HG02759 (cell line): ENCODE results near the gene ANKRD18A.
"Not testable (repeated sequence)": the region's sequence is repeated elsewhere in the genome, so short reads cannot be mapped to it uniquely, and the experiment has no call there.

ENCODE experiments used
- ATAC-seq: cut with Tn5 transposase; IDR thresholded peaks from one replicate; pipeline ENCODE4 v1.9.1; 2021; ENCODE audit warnings: mild to moderate bottlenecking, moderate library complexity; ENCODE audit not compliant: unreplicated experiment

The ANKRD18A gene

DNA sequence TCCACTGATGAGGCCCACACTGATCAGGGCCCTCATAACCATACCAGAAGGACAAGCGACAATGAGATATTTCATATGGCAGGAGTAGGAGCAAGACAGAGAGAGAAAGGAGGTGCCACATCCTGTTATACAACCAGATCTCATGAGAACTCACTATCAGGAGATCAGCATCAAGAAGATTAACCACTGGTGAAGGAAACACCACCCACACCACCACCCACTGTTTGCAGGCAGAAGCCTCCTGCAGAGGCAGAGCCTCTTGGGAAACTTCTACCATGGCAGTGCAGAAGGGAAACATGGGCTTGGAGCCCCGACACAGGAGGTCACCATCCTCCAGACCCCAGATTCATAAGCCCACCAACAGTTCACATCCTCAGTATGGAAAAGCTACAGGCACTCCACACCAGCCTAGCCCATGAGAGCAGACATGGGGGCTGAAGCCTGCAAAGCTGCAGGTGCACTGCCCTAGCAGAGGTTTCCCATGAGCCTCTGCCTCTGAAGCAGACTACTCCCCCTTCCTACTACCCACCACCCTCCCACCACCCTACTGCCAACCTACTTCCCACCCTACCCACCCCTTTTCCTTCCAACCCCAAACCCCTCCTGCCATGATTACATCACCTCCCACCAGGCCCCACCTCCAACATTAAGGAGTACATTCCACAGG is 73.8 kb downstream of the ANKRD18A start:
- ATAC-seq = not testable (repeated sequence)

DNA sequence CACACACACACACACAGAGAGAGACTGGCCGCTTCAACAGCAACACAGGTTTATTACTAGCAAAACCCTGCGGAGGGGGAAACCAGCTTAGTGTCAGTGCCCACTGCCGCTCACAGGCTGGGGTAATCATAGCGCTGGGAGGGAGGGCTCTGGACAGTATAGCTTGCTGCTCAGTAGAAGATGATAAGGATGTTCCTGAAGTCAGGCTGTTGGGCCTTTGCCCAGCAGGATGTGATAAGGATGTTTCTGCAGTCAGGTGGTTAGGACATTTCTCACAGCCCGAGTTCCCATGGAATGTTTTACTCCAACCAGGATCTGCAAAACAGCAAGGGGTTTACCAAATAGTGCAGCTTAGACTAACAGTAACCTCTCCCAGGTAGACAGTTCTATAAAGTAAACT is 79.9 kb downstream of the ANKRD18A start:
- not testable (repeated sequence) for ATAC-seq

DNA sequence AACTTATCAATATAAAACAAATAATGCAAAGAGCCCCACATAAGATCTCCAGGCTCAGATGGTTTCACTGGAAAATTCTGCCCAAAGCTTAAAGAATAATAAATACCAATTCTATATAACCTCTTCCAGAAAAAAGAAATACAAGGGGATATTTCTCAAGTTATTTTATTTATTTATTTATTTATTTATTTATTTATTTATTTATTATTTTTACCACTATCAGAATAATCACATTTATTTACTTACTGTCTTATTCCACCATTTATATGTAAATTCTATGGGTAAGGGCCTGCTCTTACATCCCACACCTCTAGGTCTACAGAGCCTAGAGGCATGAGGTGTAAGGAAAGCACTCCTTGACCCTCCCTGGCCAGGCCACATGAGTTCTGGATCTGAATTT is 91.1 kb downstream of the ANKRD18A start:
- ATAC-seq = no peak

DNA sequence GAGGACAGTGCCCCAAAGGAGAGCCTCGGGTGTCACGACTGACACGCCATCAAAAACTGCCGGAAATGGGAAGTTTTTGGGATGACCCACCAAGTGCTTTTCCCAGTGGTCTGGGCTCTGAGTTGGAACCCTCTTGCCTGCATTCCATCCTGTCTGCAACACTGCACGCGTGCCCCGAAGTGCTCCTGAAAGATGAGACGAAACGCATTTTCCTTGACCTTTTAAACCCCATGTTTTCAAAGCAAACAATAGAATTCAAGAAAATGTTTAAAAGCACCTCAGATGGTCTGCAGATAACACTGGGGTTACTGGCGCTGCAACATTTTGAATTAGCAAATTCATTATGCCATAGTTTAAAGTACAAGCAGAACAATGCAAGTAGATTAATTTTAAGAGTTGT is 92.9 kb downstream of the ANKRD18A start:
- no peak for ATAC-seq

DNA sequence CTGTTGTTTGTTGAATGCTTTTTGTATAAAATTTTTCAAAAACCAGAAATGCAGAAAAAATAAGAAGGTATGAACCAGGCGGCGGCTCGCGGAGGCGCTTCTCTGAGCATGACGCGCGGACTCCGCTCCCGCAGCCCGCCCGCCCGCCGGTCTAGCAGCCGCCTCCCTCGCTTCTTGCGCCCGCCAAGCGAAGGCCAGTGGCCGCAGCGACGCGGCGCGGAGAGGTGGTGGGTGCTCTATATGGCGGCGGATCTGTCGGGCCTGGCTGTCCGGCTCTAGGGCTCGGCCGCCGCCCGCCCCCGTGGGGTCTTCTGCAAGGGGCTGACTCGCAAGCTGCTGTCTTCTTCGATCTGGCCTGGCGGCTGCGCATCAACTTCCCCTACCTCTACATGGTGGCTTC is 93.8 kb downstream of the ANKRD18A start:
- ATAC-seq = no peak

DNA sequence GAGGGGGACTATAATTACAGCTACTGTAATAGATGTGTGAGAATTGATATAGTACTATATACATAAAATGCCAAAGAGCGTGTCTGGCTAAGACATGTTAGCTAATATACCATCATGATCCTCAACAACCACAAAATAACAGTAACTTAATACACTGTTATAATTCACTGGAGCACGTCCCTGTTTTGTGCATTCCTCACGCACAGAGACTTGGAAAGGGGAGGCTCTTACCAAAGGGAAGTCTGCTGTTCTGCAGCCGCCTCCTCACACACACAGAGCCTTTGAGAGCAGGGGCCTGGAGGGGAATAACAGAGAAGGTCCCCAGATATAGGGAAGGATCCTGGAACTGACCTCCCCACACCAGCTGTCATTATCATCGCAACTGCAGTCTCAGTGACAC is 97.3 kb downstream of the ANKRD18A start:
- no peak for ATAC-seq

DNA sequence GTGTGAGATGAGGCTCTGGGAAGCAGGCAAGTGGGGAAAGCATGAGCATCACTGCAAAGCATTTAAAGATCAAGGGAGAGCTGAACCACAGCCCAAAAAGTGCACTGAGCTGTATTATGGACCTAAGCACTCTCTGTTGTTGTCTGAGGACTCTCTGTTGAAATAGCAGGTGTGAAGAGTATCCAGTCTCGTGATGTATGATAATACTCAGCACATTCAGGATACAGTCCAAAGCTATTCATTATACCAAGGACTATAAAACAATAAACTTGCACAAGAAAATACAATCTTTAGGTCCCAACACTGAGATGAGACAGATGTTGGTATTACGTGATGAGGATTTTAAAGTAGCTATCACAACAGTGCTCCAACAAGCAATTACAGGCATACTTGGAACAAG is 98.6 kb downstream of the ANKRD18A start:
- ATAC-seq = no peak
